HG03354 (cell line): Measurements from ENCODE around the gene OTOS.

Experiments
- ATAC-seq: cut with Tn5 transposase; IDR thresholded peaks from one replicate; pipeline ENCODE4 v1.9.1; 2021; ENCODE audit warnings: mild to moderate bottlenecking; ENCODE audit not compliant: unreplicated experiment, poor library complexity, severe bottlenecking

OTOS gene

GRCh38 chr2:240155745-240156390 lies 15.4 kb upstream of the OTOS start:
- ATAC-seq, result no peak

DNA sequence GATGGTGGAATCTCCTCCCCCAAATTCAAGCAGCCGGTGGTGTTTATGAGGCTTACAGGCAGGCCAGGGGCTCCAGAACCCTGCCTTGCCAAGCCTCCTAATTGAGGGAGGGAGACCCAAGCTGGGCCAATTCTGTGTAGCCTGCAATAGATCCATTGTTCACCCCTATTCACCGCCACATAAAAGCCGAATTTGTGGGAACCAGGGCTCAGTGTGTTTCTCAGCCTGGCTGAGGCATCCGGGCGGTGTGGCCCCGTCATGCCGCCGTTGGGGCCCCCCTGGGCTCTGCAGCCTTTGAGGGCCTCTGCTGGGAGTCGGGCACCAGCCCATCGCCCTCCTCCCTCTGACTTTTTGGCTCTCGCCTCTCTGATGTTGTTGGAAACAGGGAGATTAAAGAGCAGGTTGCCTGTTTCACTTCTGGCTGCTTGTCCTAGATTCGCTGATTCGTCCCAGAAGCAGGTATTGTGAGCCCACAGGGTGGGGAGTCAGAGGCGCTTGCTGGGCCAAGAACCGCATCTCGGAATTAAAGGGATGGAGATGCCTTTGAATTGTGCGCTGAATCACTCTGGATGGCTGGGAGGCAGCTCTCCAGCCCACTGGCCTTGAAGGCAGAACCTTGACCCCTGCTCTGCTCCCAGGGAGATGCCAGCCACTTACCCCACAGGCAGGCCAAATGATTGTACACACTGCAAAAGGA lies 14.7 kb upstream of the OTOS start:
- ATAC-seq, result no peak

DNA sequence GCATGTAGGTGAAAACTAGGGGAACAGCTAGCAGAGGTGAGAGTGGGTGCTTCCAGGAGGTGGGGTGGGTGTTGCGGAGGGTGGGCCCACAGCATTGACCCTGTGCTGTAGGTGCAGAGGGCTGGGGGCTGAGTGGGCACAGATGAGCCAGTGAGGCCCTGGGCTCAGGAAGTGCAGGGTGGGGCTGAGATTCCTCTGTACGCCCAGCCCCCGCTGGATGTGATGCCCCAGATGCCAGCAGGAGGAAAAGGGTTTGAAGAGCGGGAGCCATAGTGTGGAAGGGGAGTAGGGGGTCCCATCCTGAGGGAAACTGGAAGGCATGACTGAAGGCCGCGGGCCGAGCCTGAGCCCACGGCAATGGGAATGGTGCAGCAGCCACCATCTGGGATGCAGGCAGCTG lies 14.1 kb upstream of the OTOS start:
- no peak for ATAC-seq

- no peak for ATAC-seq
These were observed 13.0 kb upstream of the OTOS start for GRCh38 chr2:240153418-240153817.

DNA sequence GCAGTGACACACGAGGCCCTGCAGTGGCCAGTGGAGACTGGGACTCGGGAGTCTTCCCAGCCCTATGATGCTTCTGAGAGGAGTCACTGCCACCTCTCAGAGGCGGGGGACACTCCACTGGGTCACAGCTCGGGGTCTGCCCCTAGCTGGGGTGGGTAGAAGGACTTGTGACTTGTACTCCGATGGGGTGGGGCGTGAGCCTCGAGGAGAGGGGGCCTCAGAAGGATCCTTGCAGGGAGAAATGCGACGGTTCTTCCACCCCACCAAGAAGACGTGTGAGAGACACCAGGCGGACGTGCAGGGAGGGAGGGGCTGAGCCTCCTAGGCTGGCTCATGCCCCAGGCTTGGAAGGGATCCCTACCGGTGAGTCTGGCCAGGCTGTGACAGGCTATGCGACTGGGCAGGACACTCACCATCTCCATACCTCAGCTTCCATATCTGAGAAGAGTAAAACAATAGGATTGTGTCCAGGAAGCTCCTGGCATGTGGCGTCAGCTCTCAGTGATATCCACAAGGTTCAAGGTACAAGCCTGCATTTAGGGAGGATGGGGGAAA lies 11.1 kb upstream of the OTOS start:
- no peak for ATAC-seq

DNA sequence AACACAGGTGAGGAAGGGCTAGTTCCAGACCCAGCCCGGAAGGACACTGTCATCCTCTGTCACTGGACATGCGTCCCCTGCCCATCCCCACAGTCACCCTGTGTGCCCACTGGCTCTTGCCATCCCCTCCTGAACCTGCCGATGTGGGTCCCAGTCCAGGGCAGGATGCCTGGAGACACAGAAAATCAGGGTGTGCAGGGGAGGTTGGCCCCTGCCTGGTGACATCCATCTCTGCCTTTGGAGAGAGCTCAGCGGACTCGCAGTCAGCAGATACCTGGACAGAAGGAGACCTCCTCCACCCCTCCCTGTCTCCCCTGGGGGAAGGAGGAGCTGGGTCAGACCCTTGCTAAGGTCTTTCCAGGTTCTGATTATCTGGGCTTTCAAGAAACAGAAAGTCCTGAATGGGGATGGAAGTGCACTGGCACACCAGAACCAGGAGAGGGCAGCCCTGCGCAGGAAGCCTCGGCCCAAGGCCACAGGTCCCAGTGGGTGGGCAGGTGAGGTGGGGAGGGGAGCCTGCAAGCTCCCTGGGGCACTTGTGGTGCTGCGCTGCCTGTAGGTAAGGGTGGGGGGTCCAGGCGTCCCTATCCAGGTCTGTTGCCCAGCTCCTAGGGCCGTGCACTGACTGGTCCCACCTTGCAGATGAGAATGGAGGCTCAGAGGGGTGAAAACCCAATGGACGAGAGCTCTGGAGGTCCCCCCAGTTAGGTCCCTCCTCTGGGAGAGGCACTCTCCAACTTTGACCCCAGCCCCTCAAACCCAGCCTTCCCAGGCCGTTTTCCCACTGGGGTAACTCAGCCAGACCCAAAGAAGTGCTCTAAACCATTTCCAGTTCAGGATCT lies 9.7 kb upstream of the OTOS start:
- ATAC-seq, result no peak

GRCh38 chr2:240147911-240148587 lies 7.6 kb upstream of the OTOS start:
- no peak for ATAC-seq

DNA sequence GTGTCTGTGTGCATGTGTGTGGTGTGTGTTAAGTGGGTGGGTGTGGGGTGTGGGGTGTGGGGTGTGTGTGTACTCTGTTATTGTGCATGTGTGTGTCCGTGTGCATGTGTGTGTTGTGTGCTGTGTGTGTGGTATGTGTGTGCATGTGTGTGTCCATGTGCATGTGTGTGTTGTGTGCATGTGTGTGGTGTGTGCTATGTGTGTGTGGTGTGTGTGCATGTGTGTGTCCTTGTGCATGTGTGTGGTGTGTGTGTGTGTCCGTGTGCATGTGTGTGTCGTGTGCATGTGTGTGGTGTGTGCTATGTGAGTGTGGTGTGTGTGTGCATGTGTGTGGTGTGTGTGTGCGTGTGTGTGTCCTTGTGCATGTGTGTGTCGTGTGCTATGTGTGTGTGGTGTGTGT lies 6.9 kb upstream of the OTOS start:
- ATAC-seq, result no peak

DNA sequence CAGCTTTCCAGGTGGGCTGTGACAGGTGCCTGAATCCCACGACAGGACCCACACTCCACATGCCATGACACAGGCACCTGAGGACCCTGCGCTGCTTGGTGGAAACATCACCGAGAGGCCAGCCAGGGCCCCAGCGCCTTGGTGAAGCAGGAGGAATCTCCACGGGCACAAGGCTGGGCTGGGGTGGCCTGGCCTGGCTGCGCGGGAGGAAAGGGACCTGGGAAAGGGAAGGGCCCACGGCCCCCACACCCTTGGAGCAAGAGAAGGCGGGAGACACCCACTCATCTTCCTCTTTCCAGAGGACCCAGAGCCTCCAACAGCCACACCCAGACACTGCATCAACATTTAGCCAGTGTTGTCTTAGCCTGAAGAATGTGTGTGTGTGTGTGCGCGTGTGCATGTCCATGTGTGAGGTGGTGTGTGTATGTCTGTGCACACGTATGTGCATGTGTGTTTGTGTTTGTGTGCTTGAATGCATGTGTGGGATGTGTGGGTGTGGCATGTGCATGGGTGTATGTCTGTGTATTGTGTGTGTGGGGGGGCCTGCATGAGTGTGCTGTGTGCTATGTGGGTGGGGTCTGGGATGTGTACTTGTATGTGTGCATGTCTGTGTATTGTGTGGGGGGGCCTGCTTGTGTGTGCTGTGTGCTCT lies 6.3 kb upstream of the OTOS start:
- ATAC-seq, result no peak

DNA sequence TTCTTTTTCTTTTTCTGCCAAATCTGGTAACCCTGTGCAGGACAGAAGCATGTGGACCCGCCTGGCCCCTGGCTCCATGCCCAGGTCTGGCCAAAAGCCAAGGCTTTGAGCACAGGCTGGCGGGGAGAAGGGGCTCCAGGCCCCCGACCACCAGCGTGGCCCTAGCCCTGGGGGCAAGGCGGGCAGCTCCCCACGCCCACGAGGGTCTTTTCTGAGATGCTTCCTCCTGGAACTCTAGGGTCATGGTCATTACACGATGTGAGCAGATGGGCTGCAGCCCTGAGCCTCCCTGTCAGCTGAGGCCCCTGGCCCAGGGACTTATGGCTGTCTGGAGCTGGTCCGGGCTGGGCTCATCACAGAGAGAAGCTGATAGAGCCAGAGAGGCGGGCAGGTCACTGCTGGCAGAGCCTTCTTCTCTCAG lies 5.7 kb upstream of the OTOS start:
- ATAC-seq, result no peak

- no peak for ATAC-seq
These were observed 5.0 kb upstream of the OTOS start for GRCh38 chr2:240145461-240145860.

DNA sequence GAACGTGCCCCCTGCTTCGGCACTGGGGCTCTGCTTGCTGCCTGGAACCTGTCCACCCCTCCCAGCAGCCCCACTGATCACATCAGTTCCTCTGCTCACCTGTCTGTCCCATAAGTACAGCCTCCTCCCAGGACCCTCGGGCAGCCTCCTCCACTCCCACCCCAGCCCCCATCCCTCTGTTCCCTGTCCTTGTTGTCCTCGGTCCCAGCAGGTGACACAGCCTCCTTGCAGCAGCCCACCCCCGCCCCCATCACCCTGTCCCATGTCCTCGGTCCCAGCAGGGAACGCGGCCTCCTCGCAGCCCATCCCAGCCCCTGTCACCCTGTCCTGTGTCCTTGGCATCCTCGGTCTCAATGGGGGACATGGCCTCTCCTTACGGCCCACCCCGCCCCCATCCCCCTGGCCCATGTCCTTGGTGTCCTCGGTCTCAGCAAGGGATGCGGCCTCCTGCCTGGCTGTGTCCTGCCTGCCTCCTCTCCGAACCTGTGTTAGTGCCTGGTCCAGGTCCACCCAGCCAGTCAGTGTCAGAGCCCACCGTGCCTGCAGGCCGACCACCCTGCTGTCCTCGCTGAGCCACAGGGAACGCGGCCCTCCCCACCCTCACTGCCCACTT lies 4.3 kb upstream of the OTOS start:
- ATAC-seq, result no peak

DNA sequence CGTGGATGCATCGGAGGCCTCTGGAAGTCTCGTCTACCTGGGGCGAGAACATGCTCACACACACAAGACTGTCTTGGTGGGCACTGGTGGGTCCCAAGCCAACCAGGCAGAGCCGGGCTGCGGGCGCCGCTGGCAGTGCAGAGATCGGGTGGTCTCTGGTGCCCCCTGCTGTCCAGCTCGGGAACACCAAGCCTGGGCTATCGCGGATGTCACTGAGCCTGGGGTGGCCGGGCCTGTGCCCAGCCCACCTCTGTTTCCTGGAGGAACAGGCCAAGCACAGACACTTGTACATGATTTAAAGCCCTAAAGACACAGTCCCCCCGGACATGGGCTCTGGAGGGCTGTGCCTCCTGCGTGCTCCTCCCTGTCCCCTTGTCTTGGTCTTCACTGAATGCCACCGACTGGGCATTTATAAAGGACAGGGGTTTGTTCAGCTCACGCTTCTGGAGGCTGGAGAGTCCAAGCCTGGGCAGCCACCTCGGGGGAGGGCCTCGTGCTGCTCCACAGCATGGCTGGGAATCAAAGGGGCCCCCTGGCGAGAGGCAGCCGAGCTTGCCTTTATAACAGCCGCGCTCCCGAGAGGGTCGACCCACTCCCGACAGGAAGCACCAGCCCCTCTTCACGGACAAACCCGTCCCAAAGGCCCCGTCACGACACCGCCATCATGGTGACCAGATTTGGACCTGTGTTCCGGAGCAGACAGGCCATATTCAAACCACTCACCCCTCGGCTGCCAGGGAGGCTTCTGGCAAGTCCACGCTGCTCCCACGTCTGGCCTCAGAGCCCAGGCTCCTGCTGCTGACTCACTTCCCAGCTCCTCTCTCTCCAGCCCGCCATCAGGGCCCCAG lies 3.6 kb upstream of the OTOS start:
- ATAC-seq, result peak; percentile 72

DNA sequence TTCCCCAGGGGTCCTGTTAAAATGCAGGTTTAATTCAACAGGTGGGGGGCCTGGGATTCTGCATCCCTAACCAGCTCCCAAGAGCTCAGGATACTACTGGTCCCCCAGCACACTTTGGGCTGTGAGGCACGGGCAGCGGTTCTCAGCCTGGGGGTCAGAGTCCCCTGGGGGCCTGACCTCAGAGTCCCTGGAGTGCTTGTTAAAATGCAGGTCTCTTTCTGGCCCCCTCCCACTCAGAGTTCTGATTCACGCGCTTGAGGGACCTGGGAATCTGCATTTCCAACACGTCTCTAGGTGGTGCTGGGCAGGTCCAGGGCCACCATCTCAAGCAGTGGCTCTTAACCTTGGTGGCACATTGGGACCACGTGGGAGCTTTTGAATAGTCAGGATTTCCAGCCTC lies 2.8 kb upstream of the OTOS start:
- no peak for ATAC-seq

- no peak for ATAC-seq
These were observed 2.4 kb upstream of the OTOS start for GRCh38 chr2:240142859-240143258.

- ATAC-seq, result no peak
These were observed 1.9 kb upstream of the OTOS start for GRCh38 chr2:240142256-240142775.

- ATAC-seq, result no peak
These were observed 1.3 kb upstream of the OTOS start for GRCh38 chr2:240141736-240142135.

DNA sequence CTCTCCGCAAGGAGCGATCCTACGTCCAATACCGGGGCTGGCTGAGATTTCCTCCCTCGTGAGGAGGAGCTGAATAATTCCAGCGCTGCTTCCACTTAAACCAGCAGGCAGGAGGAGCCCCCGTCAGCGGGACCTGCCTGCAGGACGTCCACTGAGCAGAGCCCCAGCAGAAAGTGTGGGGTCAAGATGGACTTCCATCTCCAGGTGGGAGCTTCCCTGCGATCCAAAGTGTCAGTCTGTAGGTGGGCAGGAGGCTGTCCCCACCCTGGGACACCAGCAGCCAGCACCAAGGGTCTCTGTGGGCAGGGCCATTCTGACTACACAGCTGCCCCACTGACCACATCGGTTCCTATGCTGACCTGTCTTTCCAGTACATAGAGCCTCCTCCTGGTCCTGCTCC lies 462 bp upstream of the OTOS start:
- ATAC-seq, result no peak
